ENCODE results near the gene SLC46A3.

SLC46A3 gene, protein sequence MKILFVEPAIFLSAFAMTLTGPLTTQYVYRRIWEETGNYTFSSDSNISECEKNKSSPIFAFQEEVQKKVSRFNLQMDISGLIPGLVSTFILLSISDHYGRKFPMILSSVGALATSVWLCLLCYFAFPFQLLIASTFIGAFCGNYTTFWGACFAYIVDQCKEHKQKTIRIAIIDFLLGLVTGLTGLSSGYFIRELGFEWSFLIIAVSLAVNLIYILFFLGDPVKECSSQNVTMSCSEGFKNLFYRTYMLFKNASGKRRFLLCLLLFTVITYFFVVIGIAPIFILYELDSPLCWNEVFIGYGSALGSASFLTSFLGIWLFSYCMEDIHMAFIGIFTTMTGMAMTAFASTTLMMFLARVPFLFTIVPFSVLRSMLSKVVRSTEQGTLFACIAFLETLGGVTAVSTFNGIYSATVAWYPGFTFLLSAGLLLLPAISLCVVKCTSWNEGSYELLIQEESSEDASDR

GRCh38 chr13:28718543-28719226, at the start of gene SLC46A3:
Gene SLC46A3 (minus strand): TSS chr13:28718970. CDS start chr13:28717998, 972 bp downstream.
- TF ChIP-seq, protein P1, sequence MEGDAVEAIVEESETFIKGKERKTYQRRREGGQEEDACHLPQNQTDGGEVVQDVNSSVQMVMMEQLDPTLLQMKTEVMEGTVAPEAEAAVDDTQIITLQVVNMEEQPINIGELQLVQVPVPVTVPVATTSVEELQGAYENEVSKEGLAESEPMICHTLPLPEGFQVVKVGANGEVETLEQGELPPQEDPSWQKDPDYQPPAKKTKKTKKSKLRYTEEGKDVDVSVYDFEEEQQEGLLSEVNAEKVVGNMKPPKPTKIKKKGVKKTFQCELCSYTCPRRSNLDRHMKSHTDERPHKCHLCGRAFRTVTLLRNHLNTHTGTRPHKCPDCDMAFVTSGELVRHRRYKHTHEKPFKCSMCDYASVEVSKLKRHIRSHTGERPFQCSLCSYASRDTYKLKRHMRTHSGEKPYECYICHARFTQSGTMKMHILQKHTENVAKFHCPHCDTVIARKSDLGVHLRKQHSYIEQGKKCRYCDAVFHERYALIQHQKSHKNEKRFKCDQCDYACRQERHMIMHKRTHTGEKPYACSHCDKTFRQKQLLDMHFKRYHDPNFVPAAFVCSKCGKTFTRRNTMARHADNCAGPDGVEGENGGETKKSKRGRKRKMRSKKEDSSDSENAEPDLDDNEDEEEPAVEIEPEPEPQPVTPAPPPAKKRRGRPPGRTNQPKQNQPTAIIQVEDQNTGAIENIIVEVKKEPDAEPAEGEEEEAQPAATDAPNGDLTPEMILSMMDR (IDR thresholded peaks at IDR 0.05; ENCODE audit: borderline replicate concordance, insufficient read depth, low read depth, low read length): no peak
- peak within 1 kb of the TSS; percentile 95 for H3K4me3 ChIP-seq (ENCODE audit: low read depth, low read length)

DNA sequence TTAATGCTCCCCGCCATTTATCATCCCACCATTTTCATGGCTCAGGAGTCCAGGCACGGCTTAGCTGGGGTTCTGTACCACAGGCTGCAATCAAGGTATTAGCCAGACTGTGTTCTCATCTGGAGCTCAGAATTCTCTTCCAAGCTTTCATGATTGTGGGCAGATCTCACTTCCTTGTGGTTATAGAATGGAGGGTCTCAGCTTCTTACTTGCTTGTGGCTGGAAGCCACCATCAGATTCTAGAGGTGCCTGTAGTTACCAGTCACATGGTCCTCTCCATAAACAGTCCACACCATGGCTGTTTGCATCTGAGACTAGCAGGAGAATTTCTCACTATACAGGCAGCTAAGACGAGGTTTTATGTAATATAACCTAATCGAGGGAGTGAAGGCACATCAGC, 45.1 kb upstream of the SLC46A3 start:
- TF ChIP-seq, protein P1 (IDR thresholded peaks at IDR 0.05; ENCODE audit: borderline replicate concordance, insufficient read depth, low read depth, low read length): no peak
- H3K4me3 ChIP-seq (ENCODE audit: low read depth, low read length): no peak overlapping the region

DNA sequence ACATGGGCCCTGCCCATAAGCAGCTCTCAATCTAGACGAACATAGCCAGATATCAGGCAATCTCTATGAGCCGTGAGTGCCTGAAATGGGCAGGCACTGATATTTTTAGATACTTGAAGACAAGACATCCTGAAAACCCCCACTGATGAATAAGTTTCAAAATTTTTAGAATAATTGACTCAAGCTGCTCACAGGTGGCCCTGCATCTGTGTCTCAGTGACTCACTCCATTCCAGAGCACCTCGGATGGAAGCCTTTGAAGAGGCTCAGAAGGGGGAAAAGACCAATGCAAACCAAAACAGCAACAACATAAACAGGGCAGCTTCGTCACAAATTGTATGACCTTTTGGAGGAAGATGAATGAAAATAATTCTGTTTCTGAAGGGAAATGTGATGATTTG, 42.8 kb upstream of the SLC46A3 start:
- H3K4me3 ChIP-seq (ENCODE audit: low read depth, low read length): no peak overlapping the region
- TF ChIP-seq, protein P1 (IDR thresholded peaks at IDR 0.05; ENCODE audit: borderline replicate concordance, insufficient read depth, low read depth, low read length): no peak

- no peak overlapping the region for H3K4me3 ChIP-seq (ENCODE audit: low read depth, low read length)
- TF ChIP-seq, protein P1 (IDR thresholded peaks at IDR 0.05; ENCODE audit: borderline replicate concordance, insufficient read depth, low read depth, low read length): no peak
These were observed 36.7 kb upstream of the SLC46A3 start for GRCh38 chr13:28755546-28755870.

DNA sequence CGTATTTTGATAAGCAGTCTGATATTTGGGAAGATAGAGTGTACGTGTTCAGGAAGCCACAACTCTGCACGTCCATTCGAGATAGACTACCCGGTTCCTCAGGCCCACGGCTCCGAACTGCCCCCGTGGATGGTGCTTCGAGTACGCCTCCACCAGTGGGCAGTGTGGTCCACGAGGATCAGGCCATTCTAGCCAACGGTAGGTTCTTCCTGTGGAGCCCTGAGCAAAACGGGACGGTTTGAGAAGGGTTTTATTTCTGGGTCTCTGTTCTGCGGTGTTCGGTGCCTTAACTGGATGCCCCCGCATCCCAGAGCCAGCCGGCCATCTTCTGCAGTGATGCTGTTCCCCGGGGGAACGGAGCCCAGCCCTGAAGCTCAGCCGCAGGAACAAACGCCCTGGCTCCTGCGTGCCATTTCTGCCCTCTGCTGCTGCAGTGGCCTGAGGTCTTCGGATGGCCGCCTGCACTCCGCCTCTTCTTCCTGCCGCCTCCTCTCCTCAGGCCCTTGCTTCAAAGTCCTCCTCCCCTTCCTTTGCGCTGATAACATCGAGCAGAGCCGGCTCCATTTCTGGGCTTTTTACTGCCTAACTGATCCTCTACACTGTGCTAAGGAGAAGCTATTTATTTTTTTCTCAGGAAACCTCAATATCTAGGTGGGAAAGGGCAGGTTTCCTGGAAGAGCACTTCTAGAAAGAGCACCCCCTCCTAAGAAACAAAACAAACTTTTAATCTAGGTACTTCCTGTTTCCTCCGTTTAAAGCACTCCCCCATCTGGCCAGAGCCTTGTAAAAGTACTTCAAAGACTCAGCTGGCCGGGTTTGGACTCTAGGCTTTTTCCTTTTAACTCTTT, 36.2 kb upstream of the SLC46A3 start:
- H3K4me3 ChIP-seq (ENCODE audit: low read depth, low read length): no peak overlapping the region
- TF ChIP-seq, protein P1 (IDR thresholded peaks at IDR 0.05; ENCODE audit: borderline replicate concordance, insufficient read depth, low read depth, low read length): no peak

DNA sequence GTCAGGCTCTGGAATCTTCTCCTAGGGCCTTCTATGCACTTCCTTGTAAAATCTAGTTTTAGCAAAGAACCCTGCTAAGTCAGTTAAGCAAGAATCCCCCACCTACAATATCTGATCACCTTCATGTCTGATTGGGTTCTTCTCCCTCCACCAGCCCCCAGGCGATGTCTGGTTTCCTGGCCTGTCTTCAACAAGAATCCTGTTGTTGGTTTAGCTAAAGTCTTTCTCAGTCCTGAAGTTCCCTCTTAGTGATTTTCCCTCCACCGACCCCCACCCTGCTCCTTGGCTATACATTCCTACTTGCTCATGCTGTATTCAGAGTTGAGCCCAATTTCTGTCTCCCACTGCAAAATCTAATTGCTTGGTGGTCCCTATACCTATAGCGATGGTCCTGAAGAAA, 35.2 kb upstream of the SLC46A3 start:
- TF ChIP-seq, protein P1 (IDR thresholded peaks at IDR 0.05; ENCODE audit: borderline replicate concordance, insufficient read depth, low read depth, low read length): no peak
- no peak overlapping the region for H3K4me3 ChIP-seq (ENCODE audit: low read depth, low read length)
